Loucy (cell line): ENCODE measurements around the gene ZSCAN16.

Experiments
- CTCF ChIP-seq: fragments of 200-600 bp; sonication (generic); conservative IDR thresholded peaks from 2 replicates; pipeline ENCODE4 v1.5.1; 2014; ENCODE audit warnings: mild to moderate bottlenecking, antibody characterized with exemption, low read length
- EZH2phosphoT487 ChIP-seq: fragments of 200-600 bp; IDR thresholded peaks from 2 replicates; pipeline ENCODE4 v1.6.1; 2018; ENCODE audit warnings: antibody characterized with exemption, mild to moderate bottlenecking, moderate library complexity, borderline replicate concordance

GRCh38 chr6:28159029-28159607 is 34.7 kb downstream of the ZSCAN16 start:
- no peak for TF ChIP-seq CTCF
- TF ChIP-seq EZH2phosphoT487, result no peak
